Tibial nerve (tissue), 4 donors: Measurements from ENCODE around the gene MAGI1. TPM values are rescaled to one million over a fixed set of nuclear protein-coding genes. Genes with fewer than 3 reads are reported as not detected.

ENCODE experiments used
- DNase-seq, 2 donors: peaks; one replicate each; pipeline ENCODE4 v3.0.0-alpha.2; 2019; ENCODE audit warnings: low spot score in 2 of 2
- H3K27ac ChIP-seq, 4 donors: fragments of 200-600 bp; sonication (generic) in 3 of 4; one replicate each; pipeline ENCODE4 v1.5.1; 2017 to 2019; ENCODE audit warnings: mild to moderate bottlenecking in 1 of 4
- H3K27me3 ChIP-seq, 2 donors: fragments of 200-600 bp; sonication (generic) in 1 of 2; one replicate each; pipeline versions ENCODE4 v1.5.1 to v1.6.0; 2017 to 2019
- H3K36me3 ChIP-seq, 3 donors: fragments of 200-600 bp; sonication (generic); one replicate each; pipeline ENCODE4 v1.5.1; 2018 to 2019
- H3K4me1 ChIP-seq, 4 donors: fragments of 200-600 bp; sonication (generic) in 3 of 4; one replicate each; pipeline ENCODE4 v1.5.1; 2017 to 2019
- H3K4me3 ChIP-seq, 4 donors: fragments of 200-600 bp; sonication (generic) in 3 of 4; one replicate each; pipeline ENCODE4 v1.5.1; 2017 to 2019; ENCODE audit warnings: mild to moderate bottlenecking in 1 of 4, moderate library complexity in 1 of 4
- H3K9me3 ChIP-seq, 4 donors: fragments of 200-600 bp; sonication (generic) in 3 of 4; one replicate each; pipeline ENCODE4 v1.5.1; 2017 to 2019
- EP300 ChIP-seq, 2 donors: sonication (generic); formaldehyde crosslinking; IDR thresholded peaks; one replicate each; pipeline ENCODE4 v1.6.1; 2017; ENCODE audit warnings: antibody characterized with exemption in 2 of 2, mild to moderate bottlenecking in 1 of 2
- POLR2A ChIP-seq, 2 donors: fragments of 450-650 bp; IDR thresholded peaks; one replicate each; pipeline ENCODE4 v1.6.1; 2017; ENCODE audit warnings: antibody characterized with exemption in 2 of 2, mild to moderate bottlenecking in 2 of 2, moderate library complexity in 2 of 2
- WGBS, 2 donors: methylation state at CpG; one replicate each; pipeline ENCODE4 v1.1.5; 2018; 5-methylcytosine and 5-hydroxymethylcytosine counted together
- total RNA-seq, 4 donors: library from RNA; depleted of rRNA; stranded (reverse); fragments of >200 nt; gene quantifications; one replicate each; pipeline ENCODE4 v1.1.0, GENCODE V29; 2016
- TF ChIP-seq, protein P1 (sequence below), 5 experiments: fragments of 200-600 bp in 3 of 5; fragments of 450-650 bp in 2 of 5; sonication (generic) in 3 of 5; IDR thresholded peaks; one replicate each; pipeline ENCODE4 v1.5.1; 2016 to 2019; ENCODE audit warnings: antibody characterized with exemption in 5 of 5, mild to moderate bottlenecking in 3 of 5, moderate library complexity in 2 of 5

The MAGI1 gene
- total RNA-seq, 4 donors from 2014 or later, result 30.6 to 52.8 (median 36.1) TPM

DNA sequence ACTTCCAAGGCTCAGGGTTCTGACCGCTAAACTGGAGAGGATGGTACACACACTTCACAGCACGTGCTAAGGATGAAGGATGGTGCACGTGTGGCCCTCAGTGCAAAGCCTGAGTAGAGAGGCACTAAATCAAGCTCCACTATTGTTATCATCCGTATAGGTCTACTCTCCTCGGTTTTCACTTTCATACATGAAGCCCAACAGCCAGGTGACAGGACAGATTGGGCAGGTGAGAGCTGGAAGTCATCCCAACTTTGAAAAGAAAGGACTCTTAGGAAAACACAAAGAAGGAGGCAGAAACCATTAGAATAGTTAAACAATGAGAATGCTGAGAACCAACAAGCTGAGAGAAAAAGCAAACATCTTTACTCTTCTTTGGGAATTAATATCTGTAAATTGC is 21.1 kb downstream of the MAGI1 start:
- no peak overlapping the region for H3K4me3 ChIP-seq
- no peaks in the 10 kb centered on the region for H3K27me3 ChIP-seq
- 76 to 77% methylated on average over 5 of the region's 5 CpGs for WGBS, 2 donors
- no peak for DNase-seq
- H3K27ac ChIP-seq, result no peak overlapping the region
- TF ChIP-seq EP300 (IDR thresholded peaks at IDR 0.05) (no peak), POLR2A (IDR thresholded peaks at IDR 0.05) (no peak)
- TF ChIP-seq, protein P1, sequence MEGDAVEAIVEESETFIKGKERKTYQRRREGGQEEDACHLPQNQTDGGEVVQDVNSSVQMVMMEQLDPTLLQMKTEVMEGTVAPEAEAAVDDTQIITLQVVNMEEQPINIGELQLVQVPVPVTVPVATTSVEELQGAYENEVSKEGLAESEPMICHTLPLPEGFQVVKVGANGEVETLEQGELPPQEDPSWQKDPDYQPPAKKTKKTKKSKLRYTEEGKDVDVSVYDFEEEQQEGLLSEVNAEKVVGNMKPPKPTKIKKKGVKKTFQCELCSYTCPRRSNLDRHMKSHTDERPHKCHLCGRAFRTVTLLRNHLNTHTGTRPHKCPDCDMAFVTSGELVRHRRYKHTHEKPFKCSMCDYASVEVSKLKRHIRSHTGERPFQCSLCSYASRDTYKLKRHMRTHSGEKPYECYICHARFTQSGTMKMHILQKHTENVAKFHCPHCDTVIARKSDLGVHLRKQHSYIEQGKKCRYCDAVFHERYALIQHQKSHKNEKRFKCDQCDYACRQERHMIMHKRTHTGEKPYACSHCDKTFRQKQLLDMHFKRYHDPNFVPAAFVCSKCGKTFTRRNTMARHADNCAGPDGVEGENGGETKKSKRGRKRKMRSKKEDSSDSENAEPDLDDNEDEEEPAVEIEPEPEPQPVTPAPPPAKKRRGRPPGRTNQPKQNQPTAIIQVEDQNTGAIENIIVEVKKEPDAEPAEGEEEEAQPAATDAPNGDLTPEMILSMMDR (IDR thresholded peaks at IDR 0.05), result no peak
- no peaks in the 10 kb centered on the region for H3K36me3 ChIP-seq
- H3K4me1 ChIP-seq, result no peaks in the 10 kb centered on the region
- no peaks in the 10 kb centered on the region for H3K9me3 ChIP-seq

DNA sequence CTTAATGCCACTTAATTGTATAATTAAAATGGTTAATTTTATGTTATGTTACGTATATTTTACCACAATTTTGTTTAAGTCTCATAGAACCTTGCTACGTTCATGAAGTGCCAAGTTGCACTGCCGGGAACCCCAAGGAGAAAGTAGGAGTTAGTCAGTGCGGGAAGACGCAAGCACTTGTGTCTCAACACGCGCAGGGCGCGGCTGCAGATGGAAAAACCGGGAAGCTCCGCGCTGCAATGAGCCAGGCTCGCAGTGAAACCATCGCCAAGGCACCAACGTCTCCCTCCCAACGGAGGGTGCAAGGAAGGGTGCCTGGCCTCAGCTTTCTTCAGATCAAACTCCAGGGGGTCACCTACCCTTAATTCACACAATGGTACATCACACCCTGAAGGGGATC is 21.6 kb downstream of the MAGI1 start:
- TF ChIP-seq POLR2A (IDR thresholded peaks at IDR 0.05), result no peak
- TF ChIP-seq EP300 (IDR thresholded peaks at IDR 0.05), result no peak
- TF ChIP-seq, protein P1 (IDR thresholded peaks at IDR 0.05), result no peak
- Histone ChIP-seq H3K36me3 (no peaks in the 10 kb centered on the region), H3K27ac (no peak overlapping the region), H3K9me3 (no peaks in the 10 kb centered on the region), H3K4me1 (no peaks in the 10 kb centered on the region), H3K4me3 (no peak overlapping the region), H3K27me3 (no peaks in the 10 kb centered on the region)
- 86 to 91% methylated on average over 16 of the region's 16 CpGs for WGBS, 2 donors
- DNase-seq, result no peak

DNA sequence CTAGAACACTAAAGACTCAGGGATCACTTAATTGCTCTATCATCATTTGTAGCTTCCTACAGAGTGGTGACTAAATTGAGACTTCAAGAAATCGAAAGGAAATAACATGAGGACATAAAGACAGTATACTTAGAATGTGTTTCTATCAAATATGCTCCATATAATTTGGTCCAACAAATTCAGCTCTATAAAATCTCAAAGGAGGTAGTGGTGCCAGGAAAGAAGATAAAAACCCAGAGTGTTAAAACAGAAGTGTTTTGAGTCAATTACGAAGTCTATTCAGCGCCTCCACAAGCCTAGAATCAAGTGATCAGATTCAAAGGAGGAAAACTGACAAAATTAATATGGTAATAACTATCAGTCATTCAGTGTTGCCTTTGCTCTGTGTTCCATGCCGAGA is 22.9 kb downstream of the MAGI1 start:
- Histone ChIP-seq H3K27ac (no peak overlapping the region), H3K4me1 (no peaks in the 10 kb centered on the region), H3K9me3 (no peaks in the 10 kb centered on the region), H3K36me3 (no peaks in the 10 kb centered on the region), H3K4me3 (no peak overlapping the region), H3K27me3 (no peaks in the 10 kb centered on the region)
- no peak for DNase-seq
- TF ChIP-seq EP300 (IDR thresholded peaks at IDR 0.05), result no peak
- no peak for TF ChIP-seq POLR2A (IDR thresholded peaks at IDR 0.05)
- TF ChIP-seq, protein P1 (IDR thresholded peaks at IDR 0.05), result no peak
- 77 to 88% methylated on average over 4 of the region's 4 CpGs for WGBS, 2 donors

DNA sequence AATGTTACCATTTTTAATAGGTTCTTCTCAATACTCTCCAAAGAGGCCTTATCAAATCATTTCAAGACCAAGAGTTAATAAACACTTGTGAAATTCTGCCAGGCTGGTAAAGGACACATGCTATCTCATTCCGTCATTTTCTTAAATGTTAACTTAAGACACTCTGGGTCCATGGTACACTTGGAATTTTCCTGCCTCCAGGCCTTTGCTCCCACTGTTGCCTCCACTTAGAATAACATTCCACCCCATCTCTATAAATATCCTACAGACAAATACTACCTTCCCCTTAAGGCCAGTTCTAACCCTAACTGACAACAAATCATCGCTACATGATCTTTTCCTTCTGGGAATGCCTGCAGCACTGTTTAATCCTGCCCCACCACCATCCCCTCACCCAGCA is 24.1 kb downstream of the MAGI1 start:
- Histone ChIP-seq H3K4me3 (no peak overlapping the region), H3K9me3 (no peaks in the 10 kb centered on the region), H3K36me3 (no peaks in the 10 kb centered on the region), H3K4me1 (peaks cover 0 to 4% (median 0%) of the 10 kb centered on the region in 4 donors), H3K27ac (no peak overlapping the region), H3K27me3 (no peaks in the 10 kb centered on the region)
- no peak for DNase-seq
- WGBS, 2 donors, result 79 to 88% methylated on average over 1 to 2 of the region's 2 CpGs
- no peak for TF ChIP-seq POLR2A (IDR thresholded peaks at IDR 0.05)

DNA sequence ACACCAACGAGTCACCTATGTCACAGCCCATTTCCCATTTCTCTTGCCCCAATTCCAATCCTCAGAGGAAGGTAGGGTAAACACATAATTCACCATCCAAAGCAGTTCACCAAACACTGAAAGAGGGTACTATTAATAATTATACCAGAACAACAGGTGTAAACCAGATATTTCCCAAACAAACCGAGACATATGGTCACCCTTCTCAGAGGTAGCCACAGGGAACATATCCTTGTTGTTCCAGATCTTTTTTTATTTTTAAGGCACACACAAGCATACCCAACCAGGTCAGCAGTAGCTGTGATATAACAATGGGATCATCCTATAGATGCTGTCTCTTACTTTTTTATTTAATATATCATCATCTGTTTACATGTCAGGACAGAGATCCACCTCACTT is 24.7 kb downstream of the MAGI1 start:
- DNase-seq, result no peak
- Histone ChIP-seq H3K9me3 (no peaks in the 10 kb centered on the region), H3K27ac (no peak overlapping the region), H3K4me1 (peaks cover 0 to 4% (median 0%) of the 10 kb centered on the region in 4 donors), H3K27me3 (no peaks in the 10 kb centered on the region), H3K36me3 (no peaks in the 10 kb centered on the region), H3K4me3 (no peak overlapping the region)
- no peak for TF ChIP-seq EP300 (IDR thresholded peaks at IDR 0.05)
- TF ChIP-seq, protein P1 (IDR thresholded peaks at IDR 0.05), result no peak
- TF ChIP-seq POLR2A (IDR thresholded peaks at IDR 0.05), result no peak
- WGBS, 2 donors, result 94 to 95% methylated on average over 2 of the region's 2 CpGs

DNA sequence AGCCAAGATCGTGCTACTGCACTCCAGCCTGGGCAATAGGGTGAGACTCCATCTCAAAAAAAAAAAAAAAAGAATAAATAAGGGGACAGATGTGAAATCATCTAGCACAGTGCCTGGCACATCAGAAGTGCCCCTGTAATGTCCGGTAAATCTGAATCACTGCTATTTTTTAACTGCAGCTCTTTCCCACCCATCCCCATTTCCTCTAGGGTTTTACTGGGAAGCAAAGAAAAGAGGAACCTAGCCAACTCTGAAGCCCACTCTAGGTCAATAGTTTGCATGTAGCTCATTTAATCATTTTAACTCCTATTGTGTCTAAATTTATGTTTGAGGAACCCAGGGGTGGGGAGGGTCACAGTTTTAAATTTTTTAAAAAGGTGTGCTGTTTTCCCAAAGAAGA is 26.0 kb downstream of the MAGI1 start:
- TF ChIP-seq, protein P1 (IDR thresholded peaks at IDR 0.05), result no peak
- TF ChIP-seq POLR2A (IDR thresholded peaks at IDR 0.05), result no peak
- TF ChIP-seq EP300 (IDR thresholded peaks at IDR 0.05), result no peak
- Histone ChIP-seq H3K27ac (no peak overlapping the region), H3K27me3 (no peaks in the 10 kb centered on the region), H3K9me3 (no peaks in the 10 kb centered on the region), H3K4me3 (no peak overlapping the region), H3K4me1 (peaks cover 0 to 4% (median 0%) of the 10 kb centered on the region in 4 donors), H3K36me3 (no peaks in the 10 kb centered on the region)
- 74 to 78% methylated on average over 2 of the region's 2 CpGs for WGBS, 2 donors
- DNase-seq, result no peak
